Measurements from ENCODE around the gene SLC38A11. TPM values are rescaled to one million over a fixed set of nuclear protein-coding genes. Genes with fewer than 3 reads are reported as not detected.

SLC38A11 gene
- total RNA-seq, 2 experiments from 2014 or later = not detected

Small RNA genes within 50 kb of the gene (small RNA-seq; reads per million reads assigned to genes)
- gene RNA5SP110 = not detected
- gene RNA5SP111 = 2.7 reads per million, percentile 83 among the genes with 10 or more reads in this experiment

Other genes with a start within 250 kb of the SLC38A11 start
- gene COBLL1, start 113.7 kb downstream of the SLC38A11 start, total RNA-seq (2014; rRNA removed; shearing (Covaris generic)) = 0.79 and 0.88 TPM in 2 replicates
- gene COBLL1, start 113.7 kb downstream of the SLC38A11 start, total RNA-seq (2022) = 40.3 and 40.7 TPM in 2 replicates
- 7.1 and 7.3 TPM in 2 replicates for gene SCN3A, start 248.5 kb upstream of the SLC38A11 start, total RNA-seq (2014; rRNA removed; shearing (Covaris generic))
- 8.0 and 9.5 TPM in 2 replicates for gene SCN3A, start 248.5 kb upstream of the SLC38A11 start, total RNA-seq (2022)

All from OCI-LY7 (cell line).